ENCODE results near the gene TCERG1L. TPM values are rescaled to one million over a fixed set of nuclear protein-coding genes. Genes with fewer than 3 reads are reported as not detected.
"Not testable (repeated sequence)": the region's sequence is repeated elsewhere in the genome, so short reads cannot be mapped to it uniquely, and the experiment has no call there.

The TCERG1L gene
- total RNA-seq, 1 donor from 2014 or later: not detected

DNA sequence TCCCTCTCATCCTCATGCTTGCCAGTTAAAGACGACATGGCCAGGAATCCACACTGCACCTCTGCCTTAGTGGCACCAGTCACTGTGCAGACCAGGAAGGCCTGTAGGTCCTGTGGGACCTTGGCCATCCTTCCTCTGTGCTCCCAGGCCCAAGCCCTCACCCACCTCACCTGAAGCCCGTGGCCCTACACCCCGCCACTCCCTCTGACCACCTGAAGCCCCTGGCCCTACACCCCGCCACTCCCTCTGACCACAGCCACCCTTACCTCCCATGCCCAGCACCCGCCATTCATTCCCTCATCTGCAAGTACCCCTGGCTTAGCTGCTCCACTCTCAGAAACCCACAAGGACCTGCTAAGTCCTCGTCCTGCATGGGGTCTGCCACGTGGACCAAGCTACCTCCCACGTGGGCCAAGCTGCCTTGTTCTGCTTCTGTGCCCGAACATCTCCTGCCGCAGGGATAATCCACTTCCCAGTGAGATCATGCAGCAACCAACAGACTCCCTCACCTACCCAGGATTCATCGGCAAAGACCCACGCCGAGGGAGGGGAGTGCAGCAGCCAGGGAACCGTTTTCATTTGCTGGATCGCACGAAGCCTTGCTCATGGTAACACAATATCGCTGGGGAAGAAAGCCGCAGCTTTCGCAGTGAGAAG, 151.2 kb downstream of the TCERG1L start:
- Mint-ChIP-seq H3K36me3 (ENCODE audit: low read depth) (no peaks in the 10 kb centered on the region), H3K27ac (no peak overlapping the region), H3K4me3 (no peak overlapping the region), H3K9me3 (no peaks in the 10 kb centered on the region), H3K4me1 (no peaks in the 10 kb centered on the region), H3K27me3 (peaks cover 8% of the 10 kb centered on the region)
- DNase-seq: no peak
- intact Hi-C loops (cut with micrococcal nuclease): no loop called here

GRCh38 chr10:131159771-131160170, 151.8 kb downstream of the TCERG1L start:
- no peak overlapping the region for H3K4me3 Mint-ChIP-seq
- H3K36me3 Mint-ChIP-seq (ENCODE audit: low read depth): no peaks in the 10 kb centered on the region
- intact Hi-C loops (cut with micrococcal nuclease): no loop called here
- no peaks in the 10 kb centered on the region for H3K4me1 Mint-ChIP-seq
- no peaks in the 10 kb centered on the region for H3K9me3 Mint-ChIP-seq
- no peak overlapping the region for H3K27ac Mint-ChIP-seq
- H3K27me3 Mint-ChIP-seq: peaks cover 8% of the 10 kb centered on the region
- no peak for DNase-seq

- peaks cover 8% of the 10 kb centered on the region for H3K27me3 Mint-ChIP-seq
Observed at GRCh38 chr10:131158695-131159094, 152.8 kb downstream of the TCERG1L start.

GRCh38 chr10:131157899-131158298, 153.6 kb downstream of the TCERG1L start:
- DNase-seq: no peak
- Mint-ChIP-seq H3K4me3 (no peak overlapping the region), H3K27ac (no peak overlapping the region), H3K27me3 (peaks cover 8% of the 10 kb centered on the region), H3K36me3 (ENCODE audit: low read depth) (no peaks in the 10 kb centered on the region), H3K4me1 (no peaks in the 10 kb centered on the region), H3K9me3 (no peaks in the 10 kb centered on the region)
- intact Hi-C loops (cut with micrococcal nuclease): no loop called here

More at GRCh38 chr10:131158695-131159094, 152.8 kb downstream of the TCERG1L start:
- Mint-ChIP-seq H3K4me3 (no peak overlapping the region), H3K9me3 (no peaks in the 10 kb centered on the region), H3K36me3 (ENCODE audit: low read depth) (no peaks in the 10 kb centered on the region), H3K27ac (no peak overlapping the region), H3K4me1 (no peaks in the 10 kb centered on the region)
- DNase-seq: no peak
- intact Hi-C loops (cut with micrococcal nuclease): no loop called here

DNA sequence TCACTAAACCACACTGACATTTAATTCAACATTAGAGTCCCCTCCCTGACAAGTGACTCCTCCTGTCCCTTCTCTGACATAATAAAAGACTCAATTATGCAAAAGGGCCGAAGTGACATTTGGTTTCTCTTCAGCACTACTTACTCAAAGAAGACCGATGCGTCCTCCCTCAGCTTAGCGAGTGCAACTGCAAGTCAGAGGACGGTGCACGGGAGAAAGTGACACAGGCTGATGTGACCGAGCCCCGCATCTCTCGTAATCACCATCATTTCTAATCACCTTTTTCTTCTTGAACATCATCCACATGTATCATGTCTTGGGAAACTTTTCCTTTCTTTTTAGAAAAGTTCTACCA, 155.7 kb downstream of the TCERG1L start:
- Mint-ChIP-seq H3K4me1 (no peaks in the 10 kb centered on the region), H3K4me3 (no peak overlapping the region), H3K9me3 (peaks cover 4% of the 10 kb centered on the region), H3K36me3 (ENCODE audit: low read depth) (no peaks in the 10 kb centered on the region), H3K27ac (no peak overlapping the region), H3K27me3 (peaks cover 8% of the 10 kb centered on the region)
- no peak for DNase-seq
- intact Hi-C loops (cut with micrococcal nuclease): no loop called here

GRCh38 chr10:131155218-131155875, 156.2 kb downstream of the TCERG1L start:
- H3K27me3 Mint-ChIP-seq: peaks cover 8% of the 10 kb centered on the region
- H3K4me1 Mint-ChIP-seq: no peaks in the 10 kb centered on the region
- intact Hi-C loops (cut with micrococcal nuclease): no loop called here
- no peak for DNase-seq
- H3K27ac Mint-ChIP-seq: no peak overlapping the region
- H3K9me3 Mint-ChIP-seq: peaks cover 4% of the 10 kb centered on the region
- H3K36me3 Mint-ChIP-seq (ENCODE audit: low read depth): no peaks in the 10 kb centered on the region
- H3K4me3 Mint-ChIP-seq: no peak overlapping the region

DNA sequence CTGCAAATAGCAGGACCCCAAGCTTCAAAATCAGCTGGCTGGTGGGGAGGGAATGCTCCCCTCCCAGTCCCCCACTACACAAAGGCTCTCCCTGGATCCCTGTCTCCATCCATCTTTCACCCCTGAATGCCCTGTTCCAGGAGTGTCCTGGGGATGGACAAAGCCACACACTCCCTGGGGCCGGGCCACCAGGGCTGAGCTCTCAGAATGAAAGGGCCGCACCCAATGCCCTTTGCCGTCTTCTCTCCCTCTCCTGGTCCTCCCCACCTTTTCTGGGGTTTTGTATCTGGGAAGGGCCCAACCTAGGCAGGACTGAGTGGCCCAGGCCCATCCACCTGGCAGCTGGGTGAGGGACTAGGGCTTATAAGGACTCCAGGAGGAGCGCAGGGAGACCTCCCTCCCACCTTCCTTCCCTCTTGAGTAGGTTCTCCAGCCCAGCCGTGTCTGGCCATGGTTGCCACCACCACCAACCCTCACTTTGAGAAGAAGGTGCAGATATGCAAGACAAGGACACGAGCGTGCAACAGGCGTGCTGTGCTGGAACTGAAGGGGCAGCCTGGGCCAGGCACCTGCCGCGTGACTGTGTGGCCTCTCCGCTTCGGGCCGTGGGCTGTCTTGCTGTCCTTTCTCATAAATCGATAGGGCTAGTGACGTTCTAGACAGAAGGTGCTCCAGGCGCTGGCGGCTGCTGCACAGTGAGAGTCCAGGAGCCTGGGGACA, 157.1 kb downstream of the TCERG1L start:
- Mint-ChIP-seq H3K27ac (no peak overlapping the region), H3K36me3 (ENCODE audit: low read depth) (no peaks in the 10 kb centered on the region), H3K27me3 (peaks cover 8% of the 10 kb centered on the region), H3K4me3 (no peak overlapping the region), H3K4me1 (no peaks in the 10 kb centered on the region), H3K9me3 (peaks cover 4% of the 10 kb centered on the region)
- intact Hi-C loops (cut with micrococcal nuclease): no loop called here
- DNase-seq: no peak

GRCh38 chr10:131152456-131152855, 159.1 kb downstream of the TCERG1L start:
- H3K27me3 Mint-ChIP-seq; intact Hi-C loops (cut with micrococcal nuclease); DNase-seq; H3K36me3 Mint-ChIP-seq (ENCODE audit: low read depth); H3K9me3 Mint-ChIP-seq; H3K4me1 Mint-ChIP-seq; H3K4me3 Mint-ChIP-seq; H3K27ac Mint-ChIP-seq: not testable (repeated sequence)

- Mint-ChIP-seq H3K27ac (no peak overlapping the region), H3K9me3 (peaks cover 4% of the 10 kb centered on the region), H3K27me3 (no peaks in the 10 kb centered on the region), H3K4me3 (no peak overlapping the region), H3K36me3 (ENCODE audit: low read depth) (no peaks in the 10 kb centered on the region), H3K4me1 (no peaks in the 10 kb centered on the region)
- intact Hi-C loops (cut with micrococcal nuclease): no loop called here
- no peak for DNase-seq
Observed at GRCh38 chr10:131150126-131150525, 161.4 kb downstream of the TCERG1L start.

- Mint-ChIP-seq H3K27ac (no peak overlapping the region), H3K9me3 (peaks cover 4% of the 10 kb centered on the region), H3K36me3 (ENCODE audit: low read depth) (no peaks in the 10 kb centered on the region), H3K4me3 (no peak overlapping the region), H3K4me1 (no peaks in the 10 kb centered on the region), H3K27me3 (no peaks in the 10 kb centered on the region)
- no peak for DNase-seq
- intact Hi-C loops (cut with micrococcal nuclease): no loop called here
Observed at GRCh38 chr10:131149586-131149985, 161.9 kb downstream of the TCERG1L start.

- no peaks in the 10 kb centered on the region for H3K4me1 Mint-ChIP-seq
- H3K27me3 Mint-ChIP-seq: no peaks in the 10 kb centered on the region
- H3K4me3 Mint-ChIP-seq: no peak overlapping the region
- H3K36me3 Mint-ChIP-seq (ENCODE audit: low read depth): no peaks in the 10 kb centered on the region
- no peak overlapping the region for H3K27ac Mint-ChIP-seq
- H3K9me3 Mint-ChIP-seq: peaks cover 4% of the 10 kb centered on the region
- DNase-seq: no peak
- intact Hi-C loops (cut with micrococcal nuclease): no loop called here
Observed at GRCh38 chr10:131149111-131149510, 162.4 kb downstream of the TCERG1L start.

DNA sequence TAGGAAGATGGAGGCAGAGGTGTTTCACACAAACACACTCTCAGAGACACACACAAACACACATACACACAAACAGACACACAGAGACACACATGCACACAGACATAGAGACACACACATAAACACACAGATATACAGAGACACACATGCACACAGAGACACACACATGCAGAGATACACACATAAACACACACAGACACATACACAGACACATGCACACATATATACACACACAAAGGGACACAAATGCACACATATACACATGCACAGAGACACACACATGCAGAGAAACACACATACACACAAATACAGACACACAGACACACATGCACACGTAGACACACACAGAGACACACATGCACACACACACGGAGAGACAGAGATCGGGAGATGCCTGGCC, 163.3 kb downstream of the TCERG1L start:
- H3K27ac Mint-ChIP-seq: no peak overlapping the region
- H3K4me3 Mint-ChIP-seq: no peak overlapping the region
- H3K4me1 Mint-ChIP-seq: no peaks in the 10 kb centered on the region
- H3K27me3 Mint-ChIP-seq: no peaks in the 10 kb centered on the region
- intact Hi-C loops (cut with micrococcal nuclease): no loop called here
- DNase-seq: no peak
- peaks cover 4% of the 10 kb centered on the region for H3K9me3 Mint-ChIP-seq
- no peaks in the 10 kb centered on the region for H3K36me3 Mint-ChIP-seq (ENCODE audit: low read depth)

- H3K27ac Mint-ChIP-seq: no peak overlapping the region
Observed at GRCh38 chr10:131147301-131147975, 164.1 kb downstream of the TCERG1L start.

DNA sequence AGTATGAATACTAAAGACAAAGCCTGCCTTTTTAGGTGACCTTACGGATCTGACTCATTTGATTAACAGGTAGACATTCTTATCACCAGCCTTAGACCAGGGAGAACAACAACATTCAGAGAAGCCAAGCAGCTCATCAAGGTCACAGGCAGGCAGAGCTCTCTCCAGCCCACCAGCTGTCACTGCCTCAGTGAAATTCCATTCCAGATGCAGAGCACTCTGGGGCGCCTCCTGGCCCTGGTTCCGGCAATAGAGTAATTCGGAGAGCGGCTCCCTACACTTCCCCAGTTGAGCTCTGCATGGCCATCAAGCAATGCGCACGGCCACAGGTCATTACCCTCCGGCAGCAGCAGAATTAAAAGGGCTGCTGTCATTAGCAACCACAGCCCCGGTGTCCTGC, 164.7 kb downstream of the TCERG1L start:
- H3K4me3 Mint-ChIP-seq: no peak overlapping the region
- intact Hi-C loops (cut with micrococcal nuclease): no loop called here
- no peak for DNase-seq
- H3K9me3 Mint-ChIP-seq: no peaks in the 10 kb centered on the region
- no peaks in the 10 kb centered on the region for H3K36me3 Mint-ChIP-seq (ENCODE audit: low read depth)
- H3K27ac Mint-ChIP-seq: no peak overlapping the region
- no peaks in the 10 kb centered on the region for H3K27me3 Mint-ChIP-seq
- no peaks in the 10 kb centered on the region for H3K4me1 Mint-ChIP-seq

More at GRCh38 chr10:131147301-131147975, 164.1 kb downstream of the TCERG1L start:
- no peaks in the 10 kb centered on the region for H3K4me1 Mint-ChIP-seq
- no peaks in the 10 kb centered on the region for H3K27me3 Mint-ChIP-seq
- intact Hi-C loops (cut with micrococcal nuclease): no loop called here
- H3K9me3 Mint-ChIP-seq: peaks cover 4% of the 10 kb centered on the region
- DNase-seq: no peak
- no peak overlapping the region for H3K4me3 Mint-ChIP-seq
- no peaks in the 10 kb centered on the region for H3K36me3 Mint-ChIP-seq (ENCODE audit: low read depth)

Data from activated CD4-positive, alpha-beta T cell treated with anti-CD3 and anti-CD28 coated beads, Interleukin-2, amount 10 ng/mL, durations not matched to agents 24 days and 14 days (primary cell).